ENCODE results near the gene ZNF805. TPM values are rescaled to one million over a fixed set of nuclear protein-coding genes. Genes with fewer than 3 reads are reported as not detected.
A peak's percentile ranks its signal among the peaks of the same experiment; 100 is the strongest.

The ZNF805 gene
- total RNA-seq, 1 donor from 2014 or later, result 12.6 TPM

- Mint-ChIP-seq H3K9me3 (peaks cover 5% of the 10 kb centered on the region), H3K4me1 (no peaks in the 10 kb centered on the region), H3K4me3 (no peak overlapping the region), H3K27me3 (ENCODE audit: insufficient read depth, low read depth) (no peaks in the 10 kb centered on the region), H3K27ac (no peak overlapping the region), H3K36me3 (peaks cover 38% of the 10 kb centered on the region)
- Histone ChIP-seq H3F3A (ENCODE audit: low read depth) (peaks cover 9% of the 10 kb centered on the region), H3K36me3 (peaks cover 5% of the 10 kb centered on the region), H3K27me3 (no peaks in the 10 kb centered on the region), H3K4me3 (no peak overlapping the region), H3K79me2 (ENCODE audit: low read depth) (peaks cover 38% of the 10 kb centered on the region), H2AFZ (replicated peaks) (no peak overlapping the region), H4K20me1 (ENCODE audit: low read depth) (no peaks in the 10 kb centered on the region), H3K9me3 (ENCODE audit: low read depth) (no peaks in the 10 kb centered on the region), H3K9ac (no peak overlapping the region), H3K27ac (no peak overlapping the region), H3K4me2 (no peak overlapping the region), H3K4me1 (no peaks in the 10 kb centered on the region)
- no peak for DNase-seq (ENCODE audit: low spot score)
- TF ChIP-seq EZH2 (IDR thresholded peaks at IDR 0.05) (no peak), EZH2phosphoT487 (IDR thresholded peaks at IDR 0.05) (no peak)
- TF ChIP-seq, protein P1, sequence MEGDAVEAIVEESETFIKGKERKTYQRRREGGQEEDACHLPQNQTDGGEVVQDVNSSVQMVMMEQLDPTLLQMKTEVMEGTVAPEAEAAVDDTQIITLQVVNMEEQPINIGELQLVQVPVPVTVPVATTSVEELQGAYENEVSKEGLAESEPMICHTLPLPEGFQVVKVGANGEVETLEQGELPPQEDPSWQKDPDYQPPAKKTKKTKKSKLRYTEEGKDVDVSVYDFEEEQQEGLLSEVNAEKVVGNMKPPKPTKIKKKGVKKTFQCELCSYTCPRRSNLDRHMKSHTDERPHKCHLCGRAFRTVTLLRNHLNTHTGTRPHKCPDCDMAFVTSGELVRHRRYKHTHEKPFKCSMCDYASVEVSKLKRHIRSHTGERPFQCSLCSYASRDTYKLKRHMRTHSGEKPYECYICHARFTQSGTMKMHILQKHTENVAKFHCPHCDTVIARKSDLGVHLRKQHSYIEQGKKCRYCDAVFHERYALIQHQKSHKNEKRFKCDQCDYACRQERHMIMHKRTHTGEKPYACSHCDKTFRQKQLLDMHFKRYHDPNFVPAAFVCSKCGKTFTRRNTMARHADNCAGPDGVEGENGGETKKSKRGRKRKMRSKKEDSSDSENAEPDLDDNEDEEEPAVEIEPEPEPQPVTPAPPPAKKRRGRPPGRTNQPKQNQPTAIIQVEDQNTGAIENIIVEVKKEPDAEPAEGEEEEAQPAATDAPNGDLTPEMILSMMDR (IDR thresholded peaks at IDR 0.05), result no peak
Measured at GRCh38 chr19:57302020-57302465, 61.6 kb downstream of the ZNF805 start.

DNA sequence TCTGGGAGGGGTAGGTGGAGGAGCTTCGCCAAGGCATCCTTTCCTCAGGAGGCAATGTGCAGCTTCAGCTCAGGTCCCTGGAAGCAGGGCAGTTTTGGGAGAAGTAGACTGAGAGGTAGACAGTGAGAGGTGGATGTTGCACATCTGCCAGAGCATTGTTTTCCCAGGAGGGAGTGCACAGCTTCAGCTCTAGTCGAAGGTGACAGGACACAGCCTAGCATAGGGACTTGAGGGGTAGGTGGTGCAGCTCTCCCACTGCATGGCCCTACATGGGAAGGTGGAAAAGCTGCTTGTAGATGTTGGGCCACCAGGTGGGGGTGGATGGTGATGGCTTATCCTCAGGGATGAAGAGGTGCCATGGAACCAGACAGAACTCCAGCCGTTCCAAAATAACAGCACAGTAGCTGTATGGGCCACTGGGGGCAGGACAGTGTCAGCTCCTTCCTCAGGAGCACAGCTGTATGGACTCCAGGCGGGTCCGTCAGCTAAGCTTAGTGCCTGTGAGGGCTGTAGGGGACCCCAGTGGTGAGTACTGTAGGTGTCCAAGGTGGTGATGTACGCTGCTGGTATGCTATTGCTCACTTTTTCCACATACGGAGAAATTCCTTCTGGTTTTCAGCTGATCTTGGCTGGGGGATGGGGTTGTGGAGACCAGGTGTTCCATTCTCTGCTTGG lies 62.4 kb downstream of the ZNF805 start:
- H3K9ac ChIP-seq, result no peak overlapping the region
- Mint-ChIP-seq H3K4me1 (no peaks in the 10 kb centered on the region), H3K4me3 (no peak overlapping the region), H3K9me3 (peaks cover 5% of the 10 kb centered on the region), H3K27ac (peak overlapping the region; percentile 37), H3K36me3 (peaks cover 33% of the 10 kb centered on the region), H3K27me3 (ENCODE audit: insufficient read depth, low read depth) (no peaks in the 10 kb centered on the region)
- TF ChIP-seq EZH2phosphoT487 (IDR thresholded peaks at IDR 0.05) (no peak), EZH2 (IDR thresholded peaks at IDR 0.05) (no peak)
- TF ChIP-seq, protein P1 (IDR thresholded peaks at IDR 0.05), result no peak
- DNase-seq (ENCODE audit: low spot score), result no peak
- H3K9me3 ChIP-seq (ENCODE audit: low read depth), result no peaks in the 10 kb centered on the region
- no peak overlapping the region for H2AFZ ChIP-seq (replicated peaks)
- peaks cover 9% of the 10 kb centered on the region for H3F3A ChIP-seq (ENCODE audit: low read depth)
- no peaks in the 10 kb centered on the region for H3K4me1 ChIP-seq
- H3K4me3 ChIP-seq, result no peak overlapping the region
- peaks cover under 1% of the 10 kb centered on the region for H3K36me3 ChIP-seq
- H3K4me2 ChIP-seq, result no peak overlapping the region
- H3K79me2 ChIP-seq (ENCODE audit: low read depth), result peaks cover 31% of the 10 kb centered on the region
- no peak overlapping the region for H3K27ac ChIP-seq
- no peaks in the 10 kb centered on the region for H4K20me1 ChIP-seq (ENCODE audit: low read depth)
- no peaks in the 10 kb centered on the region for H3K27me3 ChIP-seq

Other genes starting within 250 kb of the ZNF805 start
- not detected in 2 replicates for gene USP29, start 120.6 kb upstream of the ZNF805 start, total RNA-seq (ENCODE audit: low replicate concordance)
- gene ZIM3, start 95.4 kb upstream of the ZNF805 start, total RNA-seq (ENCODE audit: low replicate concordance), result not detected in 2 replicates
- not detected in 2 replicates for gene DUXA, start 73.1 kb upstream of the ZNF805 start, total RNA-seq (ENCODE audit: low replicate concordance)
- 26.9 and 36.2 TPM in 2 replicates for gene ZNF264, start 49.1 kb upstream of the ZNF805 start, total RNA-seq (ENCODE audit: low replicate concordance)
- gene AURKC, start 9.6 kb upstream of the ZNF805 start, total RNA-seq (ENCODE audit: low replicate concordance), result 3.3 and 8.8 TPM in 2 replicates
- 47.5 and 52.7 TPM in 2 replicates for gene ZNF460, start 39.9 kb downstream of the ZNF805 start, total RNA-seq (ENCODE audit: low replicate concordance)
- gene ZNF543, start 79.8 kb downstream of the ZNF805 start, total RNA-seq (ENCODE audit: low replicate concordance), result 9.5 and 11.6 TPM in 2 replicates
- gene ZNF304, start 110.6 kb downstream of the ZNF805 start, total RNA-seq (ENCODE audit: low replicate concordance), result 11.6 and 15.5 TPM in 2 replicates
- 10.7 and 23.4 TPM in 2 replicates for gene TRAPPC2B, start 122.9 kb downstream of the ZNF805 start, total RNA-seq (ENCODE audit: low replicate concordance)
- 2.7 and 2.9 TPM in 2 replicates for gene ZNF547, start 122.9 kb downstream of the ZNF805 start, total RNA-seq (ENCODE audit: low replicate concordance)
- 17.7 and 18.7 TPM in 2 replicates for gene ZNF548, start 149.2 kb downstream of the ZNF805 start, total RNA-seq (ENCODE audit: low replicate concordance)
- gene ZNF17, start 170.5 kb downstream of the ZNF805 start, total RNA-seq (ENCODE audit: low replicate concordance), result 8.5 and 10.8 TPM in 2 replicates
- 11.7 and 13.8 TPM in 2 replicates for gene ZNF749, start 194.7 kb downstream of the ZNF805 start, total RNA-seq (ENCODE audit: low replicate concordance)
- gene VN1R1, start 216.5 kb downstream of the ZNF805 start, total RNA-seq (ENCODE audit: low replicate concordance), result 1.7 and 4.4 TPM in 2 replicates
- gene ZNF772, start 236.9 kb downstream of the ZNF805 start, total RNA-seq (ENCODE audit: low replicate concordance), result 33.3 and 34.5 TPM in 2 replicates
- 25.6 and 30.2 TPM in 2 replicates for gene ZNF419, start 247.1 kb downstream of the ZNF805 start, total RNA-seq (ENCODE audit: low replicate concordance)

All from neural progenitor cell (in vitro differentiated cells).